Body of pancreas (tissue), 4 donors: ENCODE measurements around the gene LTB4R.

ENCODE experiments used
- CTCF ChIP-seq, 7 experiments: fragments of 450-650 bp in 4 of 7; fragments of 200-600 bp in 3 of 7; sonication (generic) in 3 of 7; IDR thresholded peaks; one replicate each; pipeline ENCODE4 v1.5.1; 2016 to 2019; ENCODE audit warnings: antibody characterized with exemption in 7 of 7
- POLR2A ChIP-seq, 3 donors: fragments of 450-650 bp; IDR thresholded peaks; one replicate each; pipeline ENCODE4 v1.6.1; 2016; ENCODE audit warnings: antibody characterized with exemption in 3 of 3, mild to moderate bottlenecking in 2 of 3

GRCh38 chr14:24322672-24323071 lies 11.4 kb downstream of the LTB4R start:
- TF ChIP-seq CTCF (IDR thresholded peaks at IDR 0.05) (no peak), POLR2A (IDR thresholded peaks at IDR 0.05) (no peak)
